ENCODE data around the gene TLR6.

DNA sequence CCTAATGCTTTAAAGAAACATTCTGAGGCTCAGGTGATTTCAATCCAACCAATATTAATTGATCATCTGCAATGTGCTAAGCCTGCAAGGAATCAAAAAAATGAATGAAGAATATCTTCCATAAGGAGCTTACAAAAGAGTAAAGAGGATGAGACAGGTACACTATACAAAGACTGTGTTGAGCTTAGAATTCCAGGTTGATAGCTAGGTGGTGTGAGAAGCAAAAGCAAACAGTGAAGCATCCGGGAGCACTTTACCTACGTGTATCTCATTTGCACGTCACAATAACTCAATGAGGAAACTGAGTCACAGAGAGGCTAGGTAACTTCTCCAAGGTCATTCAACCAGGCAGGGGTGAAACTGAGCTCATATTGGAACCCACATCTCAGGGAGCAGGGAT, 48.1 kb upstream of the TLR6 start:
- TF ChIP-seq POLR2A (IDR thresholded peaks at IDR 0.05; ENCODE audit: low read length) (no peak), GATA1 (IDR thresholded peaks at IDR 0.05; ENCODE audit: low read depth, low read length) (no peak)
